GM12878 (cell line): ENCODE results near the gene SCN4A. TPM values are rescaled to one million over a fixed set of nuclear protein-coding genes. Genes with fewer than 3 reads are reported as not detected.
A peak's percentile ranks its signal among the peaks of the same experiment; 100 is the strongest.

Experiments used
- BACH1 ChIP-seq: fragments of 450-650 bp; IDR thresholded peaks from 2 replicates; pipeline ENCODE4 v1.6.1; 2017; ENCODE audit warnings: mild to moderate bottlenecking, borderline replicate concordance
- CBX5 ChIP-seq: sonication (generic); IDR thresholded peaks from 2 replicates; pipeline ENCODE4 v1.6.1; 2016; ENCODE audit warnings: low read depth, moderate library complexity, mild to moderate bottlenecking, inconsistent platforms
- CTCF ChIP-seq, 3 experiments: IDR thresholded peaks in 2 of 3; conservative IDR thresholded peaks in 1 of 3; 2 replicates each; pipeline ENCODE4 v1.5.1; 2011; ENCODE audit warnings: low read depth in 3 of 3, low read length in 3 of 3, mild to moderate bottlenecking in 3 of 3, control low read depth in 2 of 3, moderate library complexity in 2 of 3, inconsistent platforms in 1 of 3, mixed read lengths in 1 of 3; ENCODE audit not compliant: control insufficient read depth in 2 of 3, insufficient read depth in 1 of 3; ENCODE audit errors: extremely low read depth in 1 of 3
- E4F1 ChIP-seq: fragments of 450-650 bp; IDR thresholded peaks from 2 replicates; pipeline ENCODE4 v1.6.1; 2018; ENCODE audit warnings: borderline replicate concordance, mild to moderate bottlenecking; ENCODE audit not compliant: partially characterized antibody
- ETV6 ChIP-seq, 2 experiments: fragments of 450-650 bp in 1 of 2; IDR thresholded peaks in 1 of 2; conservative IDR thresholded peaks in 1 of 2; 2 replicates each; pipeline ENCODE4 v1.6.1; 2014; ENCODE audit warnings: antibody characterized with exemption in 1 of 2, borderline replicate concordance in 1 of 2, low read depth in 1 of 2, mild to moderate bottlenecking in 1 of 2, moderate library complexity in 1 of 2
- HDGF ChIP-seq: fragments of 450-650 bp; IDR thresholded peaks from 2 replicates; pipeline ENCODE4 v1.6.1; 2016; ENCODE audit warnings: antibody characterized with exemption
- IKZF1 ChIP-seq: fragments of 450-650 bp; conservative IDR thresholded peaks from 2 replicates; pipeline ENCODE4 v1.6.1; 2017; ENCODE audit warnings: antibody characterized with exemption, mild to moderate bottlenecking
- MYB ChIP-seq: fragments of 150-350 bp; IDR thresholded peaks from 2 replicates; pipeline ENCODE4 v1.6.1; 2014; ENCODE audit warnings: mild to moderate bottlenecking, low read depth, low read length, borderline replicate concordance
- MYC ChIP-seq: IDR thresholded peaks from 2 replicates; pipeline ENCODE4 v1.6.1; 2011; ENCODE audit warnings: mild to moderate bottlenecking, low read length, moderate library complexity, inconsistent platforms; ENCODE audit not compliant: insufficient read depth, insufficient replicate concordance, insufficient read length, severe bottlenecking
- NFYA ChIP-seq: IDR thresholded peaks from 2 replicates; pipeline ENCODE4 v1.6.1; 2011; ENCODE audit warnings: low read depth, mild to moderate bottlenecking, low read length, improper control_type of control experiment, borderline replicate concordance
- NR2C2 ChIP-seq: IDR thresholded peaks from 2 replicates; pipeline ENCODE4 v1.6.1; 2011; ENCODE audit warnings: borderline replicate concordance, low read depth; ENCODE audit not compliant: control insufficient read depth, insufficient read length
- NR2F1 ChIP-seq: fragments of 450-650 bp; conservative IDR thresholded peaks from 2 replicates; pipeline ENCODE4 v1.6.1; 2017; ENCODE audit warnings: mild to moderate bottlenecking
- RB1 ChIP-seq: fragments of 450-650 bp; formaldehyde crosslinking; IDR thresholded peaks from 2 replicates; pipeline ENCODE4 v1.6.1; 2017; ENCODE audit warnings: mild to moderate bottlenecking, borderline replicate concordance
- RBBP5 ChIP-seq: fragments of 200-600 bp; sonication (generic); conservative IDR thresholded peaks from 2 replicates; pipeline ENCODE4 v1.6.1; 2016
- RCOR1 ChIP-seq: conservative IDR thresholded peaks from 2 replicates; pipeline ENCODE4 v1.6.1; 2012; ENCODE audit warnings: low read depth, low read length, improper control_type of control experiment
- SMAD1 ChIP-seq: fragments of 450-650 bp; IDR thresholded peaks from 2 replicates; pipeline ENCODE4 v1.6.1; 2018; ENCODE audit warnings: mild to moderate bottlenecking, low read depth; ENCODE audit not compliant: partially characterized antibody
- SP1 ChIP-seq: IDR thresholded peaks from one replicate; pipeline ENCODE4 v1.6.1; 2011; ENCODE audit warnings: low read depth, low read length
- SPI1 ChIP-seq: IDR thresholded peaks from 2 replicates; pipeline ENCODE4 v1.6.1; 2011; ENCODE audit warnings: low read depth, mild to moderate bottlenecking, low read length, moderate library complexity, borderline replicate concordance; ENCODE audit not compliant: insufficient read depth
- STAT1 ChIP-seq: fragments of 450-650 bp; conservative IDR thresholded peaks from 2 replicates; pipeline ENCODE4 v1.6.1; 2014; ENCODE audit warnings: antibody characterized with exemption, mild to moderate bottlenecking
- TAF1 ChIP-seq: IDR thresholded peaks from 2 replicates; pipeline ENCODE4 v1.6.1; 2011; ENCODE audit warnings: mild to moderate bottlenecking, low read depth, low read length, borderline replicate concordance
- TCF12 ChIP-seq: IDR thresholded peaks from 2 replicates; pipeline ENCODE4 v1.6.1; 2011; ENCODE audit warnings: low read depth, mild to moderate bottlenecking, low read length
- WRNIP1 ChIP-seq: IDR thresholded peaks from 2 replicates; pipeline ENCODE4 v1.6.1; 2011; ENCODE audit warnings: low read depth, low read length, improper control_type of control experiment, borderline replicate concordance
- ZBTB4 ChIP-seq: fragments of 450-650 bp; formaldehyde crosslinking; IDR thresholded peaks from 2 replicates; pipeline ENCODE4 v1.4.0; 2022; ENCODE audit warnings: mild to moderate bottlenecking, moderate library complexity
- polyA plus RNA-seq, 11 experiments: library from polyadenylated mRNA; depleted of rRNA in 4 of 11; unstranded in 6 of 11; stranded (reverse) in 5 of 11; fragments of >200 nt; fragmentation: Nextera tagmentation in 4 of 11; fragmentation: Illumina TruSeq in 1 of 11; extraction: Ambion mirVana in 4 of 11; extraction: Trizol in 1 of 11; gene quantifications; 1 replicate in 1 of 11; 2 replicates in 10 of 11; pipeline versions ENCODE4 v1.2.1 to v1.2.3, GENCODE V29; 2011 to 2016; ENCODE audit warnings: inconsistent platforms in 2 of 11, missing spikeins in 2 of 11, low read depth in 1 of 11
- total RNA-seq, 4 experiments: library from RNA; depleted of rRNA in 3 of 4; stranded (reverse); fragments of >200 nt in 3 of 4; fragmentation: Illumina TruSeq in 1 of 4; extraction: Trizol in 1 of 4; gene quantifications; 2 replicates each; pipeline versions ENCODE4 v1.2.1 to v1.2.3, GENCODE V29; 2013 to 2021

SCN4A gene
- total and polyA plus RNA-seq, 10 of the 15 experiments (the other 5 are each of a cell fraction or from before 2014, with no cell fraction given), result under 0.01 to 0.15 (median 0.07) TPM; not detected in 4

GRCh38 chr17:63998050-63998720 lies 25.5 kb upstream of the SCN4A start, which contains the start of gene PRR29 (continued):
- no peak for TF ChIP-seq CTCF (IDR thresholded peaks at IDR 0.05 in 2 of 3, conservative IDR thresholded peaks at IDR 0.05 in 1 of 3; ENCODE audit: control insufficient read depth in 2 of 3, extremely low read depth in 1 of 3, insufficient read depth in 1 of 3, low read depth in 3 of 3, low read length in 3 of 3)
- TF ChIP-seq ETV6 (conservative IDR thresholded peaks at IDR 0.05 in 1 of 2, IDR thresholded peaks at IDR 0.05 in 1 of 2; ENCODE audit: borderline replicate concordance in 1 of 2, low read depth in 1 of 2), result no peak
- TF ChIP-seq NR2C2, result no peak
- TF ChIP-seq ZBTB4, result no peak
- no peak for TF ChIP-seq SPI1
- no peak for TF ChIP-seq RBBP5
- peak; percentile 54 for TF ChIP-seq IKZF1
- no peak for TF ChIP-seq MYB
- no peak for TF ChIP-seq RCOR1
- TF ChIP-seq STAT1, result no peak
- peak; percentile 51; the same call in 1 of the 2 replicates for TF ChIP-seq HDGF
- peak; percentile 7 for TF ChIP-seq SP1
- no peak for TF ChIP-seq SMAD1
- TF ChIP-seq RB1, result no peak
- TF ChIP-seq MYC, result no peak
- TF ChIP-seq E4F1, result no peak
- TF ChIP-seq NFYA, result no peak
- no peak for TF ChIP-seq TAF1
- TF ChIP-seq BACH1, result no peak
- no peak for TF ChIP-seq TCF12
- TF ChIP-seq WRNIP1, result no peak
- TF ChIP-seq CBX5, result no peak
- TF ChIP-seq NR2F1, result peak; percentile 56
